D721Med (cell line): Measurements from ENCODE around the gene SEMA6B.
A peak's percentile ranks its signal among the peaks of the same experiment; 100 is the strongest.
"Not testable (repeated sequence)": the region's sequence is repeated elsewhere in the genome, so short reads cannot be mapped to it uniquely, and the experiment has no call there.

Experiments
- DNase-seq: peaks from one replicate; pipeline ENCODE4 v3.0.0; 2011; ENCODE audit warnings: low spot score; ENCODE audit not compliant: insufficient read length
- FAIRE-seq: peaks from 2 replicates; lab custom pipeline; 2011; peaks lifted over from hg19 to GRCh38; lab: Jason Lieb, UNC
- TF ChIP-seq, protein P1 (sequence below): IDR thresholded peaks from 2 replicates; pipeline ENCODE4 v1.5.1; 2012; ENCODE audit warnings: mild to moderate bottlenecking, control low read depth; ENCODE audit not compliant: insufficient read depth; ENCODE audit errors: missing control alignments

Gene SEMA6B

DNA sequence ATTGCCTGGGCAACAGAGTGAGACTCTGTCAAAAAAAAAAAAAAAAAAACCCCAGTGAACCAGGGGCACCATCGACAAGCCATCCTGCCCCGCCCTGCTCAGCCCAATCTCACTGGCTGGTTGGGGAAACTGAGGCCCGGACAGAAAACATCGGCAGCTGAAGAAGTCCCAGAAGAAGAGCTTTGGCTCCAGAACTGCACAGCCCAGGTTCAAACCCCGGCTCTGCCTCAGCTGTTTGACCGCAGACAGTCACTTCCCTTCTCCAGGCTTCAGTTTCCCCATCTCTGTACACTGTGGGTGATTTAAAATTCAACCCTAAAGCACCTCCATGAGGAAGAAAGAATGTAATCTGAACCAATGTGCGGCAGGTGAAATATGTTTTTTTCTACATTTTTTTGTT is 9.4 kb upstream of the SEMA6B start:
- no peak for FAIRE-seq
- TF ChIP-seq, protein P1, sequence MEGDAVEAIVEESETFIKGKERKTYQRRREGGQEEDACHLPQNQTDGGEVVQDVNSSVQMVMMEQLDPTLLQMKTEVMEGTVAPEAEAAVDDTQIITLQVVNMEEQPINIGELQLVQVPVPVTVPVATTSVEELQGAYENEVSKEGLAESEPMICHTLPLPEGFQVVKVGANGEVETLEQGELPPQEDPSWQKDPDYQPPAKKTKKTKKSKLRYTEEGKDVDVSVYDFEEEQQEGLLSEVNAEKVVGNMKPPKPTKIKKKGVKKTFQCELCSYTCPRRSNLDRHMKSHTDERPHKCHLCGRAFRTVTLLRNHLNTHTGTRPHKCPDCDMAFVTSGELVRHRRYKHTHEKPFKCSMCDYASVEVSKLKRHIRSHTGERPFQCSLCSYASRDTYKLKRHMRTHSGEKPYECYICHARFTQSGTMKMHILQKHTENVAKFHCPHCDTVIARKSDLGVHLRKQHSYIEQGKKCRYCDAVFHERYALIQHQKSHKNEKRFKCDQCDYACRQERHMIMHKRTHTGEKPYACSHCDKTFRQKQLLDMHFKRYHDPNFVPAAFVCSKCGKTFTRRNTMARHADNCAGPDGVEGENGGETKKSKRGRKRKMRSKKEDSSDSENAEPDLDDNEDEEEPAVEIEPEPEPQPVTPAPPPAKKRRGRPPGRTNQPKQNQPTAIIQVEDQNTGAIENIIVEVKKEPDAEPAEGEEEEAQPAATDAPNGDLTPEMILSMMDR = no peak
- DNase-seq = no peak

DNA sequence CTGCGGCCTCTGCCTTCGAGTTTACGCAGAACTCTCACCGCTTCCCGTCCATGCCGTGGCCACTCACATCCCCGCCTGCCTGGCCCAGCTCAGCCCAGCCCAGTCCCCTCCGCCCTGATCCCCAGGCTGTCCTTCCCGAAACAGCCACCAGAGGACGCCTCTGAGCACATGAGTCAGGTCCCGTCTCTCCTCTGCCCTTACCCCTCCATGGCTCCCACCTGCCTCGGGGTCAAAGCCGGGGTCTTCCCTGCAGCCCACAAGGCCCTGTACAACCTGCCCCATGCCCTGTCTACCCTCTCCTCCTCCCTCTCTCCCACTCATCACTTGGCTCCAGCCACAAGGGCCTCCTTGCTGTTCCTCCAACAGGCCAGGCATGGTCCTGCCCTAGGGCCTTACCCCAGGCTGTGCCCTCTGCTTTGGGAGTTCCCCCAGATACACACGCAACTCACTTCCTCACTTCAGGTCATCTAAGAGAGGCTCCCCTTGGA is 8.1 kb upstream of the SEMA6B start:
- no peak for DNase-seq
- FAIRE-seq = no peak
- TF ChIP-seq, protein P1 = peak; percentile 58

DNA sequence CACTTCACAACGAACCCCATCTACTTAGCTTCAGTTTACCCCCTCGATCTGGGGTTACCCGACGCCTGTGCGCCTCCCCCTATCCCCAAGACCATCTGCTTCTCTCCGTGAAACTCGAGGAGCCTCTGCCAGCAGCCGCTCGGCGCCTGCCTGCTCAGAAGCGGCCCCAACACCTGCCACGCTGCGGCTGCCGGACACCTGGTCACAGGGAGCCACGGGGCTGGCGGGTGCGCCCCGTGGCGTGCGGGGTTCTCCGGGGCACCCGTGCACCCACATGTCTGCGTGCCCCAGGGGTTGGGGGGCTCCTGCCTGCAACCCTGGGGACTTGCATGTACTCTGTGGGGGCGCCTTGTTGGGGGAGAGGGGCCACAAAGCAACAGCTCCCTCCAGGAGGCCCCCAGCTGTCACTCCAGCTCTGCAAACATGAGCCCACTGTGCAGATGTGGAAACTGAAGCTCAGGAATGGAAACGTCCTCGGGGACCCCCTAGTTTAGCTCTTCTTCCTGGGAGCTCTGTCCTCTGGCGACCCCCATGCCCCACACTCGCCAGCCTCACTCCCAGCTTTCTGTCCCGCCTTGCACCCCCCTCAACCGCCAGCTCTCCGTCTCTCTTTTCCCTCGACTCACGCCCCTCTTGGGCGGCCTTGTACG is 7.0 kb upstream of the SEMA6B start:
- FAIRE-seq = no peak
- DNase-seq = no peak
- TF ChIP-seq, protein P1 = no peak

DNA sequence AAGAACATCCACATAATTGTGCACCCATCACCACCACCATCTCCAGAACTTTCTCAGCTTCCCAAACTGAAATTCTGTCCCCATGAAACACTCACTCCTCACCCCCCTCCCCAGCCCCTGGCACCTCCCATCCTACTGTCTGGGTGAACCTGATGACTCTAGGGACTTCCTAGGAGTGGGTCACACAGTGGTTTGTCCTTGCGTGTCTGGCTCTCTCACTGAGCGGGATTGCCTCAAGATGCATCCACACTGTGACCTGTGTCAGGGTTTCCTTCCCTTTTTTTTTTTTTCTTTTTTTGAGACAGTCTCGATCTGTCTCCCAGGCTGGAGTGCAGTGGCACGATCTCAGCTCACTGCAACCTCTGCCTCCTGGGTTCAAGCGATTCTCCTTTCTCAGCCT is 4.1 kb upstream of the SEMA6B start:
- FAIRE-seq, DNase-seq: not testable (repeated sequence)

DNA sequence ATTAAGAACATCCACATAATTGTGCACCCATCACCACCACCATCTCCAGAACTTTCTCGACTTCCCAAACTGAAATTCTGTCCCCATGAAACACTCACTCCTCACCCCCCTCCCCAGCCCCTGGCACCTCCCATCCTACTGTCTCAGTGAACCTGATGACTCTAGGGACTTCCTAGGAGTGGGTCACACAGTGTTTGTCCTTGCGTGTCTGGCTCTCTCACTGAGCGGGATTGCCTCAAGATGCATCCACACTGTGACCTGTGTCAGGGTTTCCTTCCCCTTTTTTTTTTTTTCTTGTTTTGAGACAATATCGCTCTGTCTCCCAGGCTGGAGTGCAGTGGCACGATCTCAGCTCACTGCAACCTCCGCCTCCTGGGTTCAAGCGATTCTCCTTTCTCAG is 2.6 kb upstream of the SEMA6B start:
- FAIRE-seq, DNase-seq: not testable (repeated sequence)

DNA sequence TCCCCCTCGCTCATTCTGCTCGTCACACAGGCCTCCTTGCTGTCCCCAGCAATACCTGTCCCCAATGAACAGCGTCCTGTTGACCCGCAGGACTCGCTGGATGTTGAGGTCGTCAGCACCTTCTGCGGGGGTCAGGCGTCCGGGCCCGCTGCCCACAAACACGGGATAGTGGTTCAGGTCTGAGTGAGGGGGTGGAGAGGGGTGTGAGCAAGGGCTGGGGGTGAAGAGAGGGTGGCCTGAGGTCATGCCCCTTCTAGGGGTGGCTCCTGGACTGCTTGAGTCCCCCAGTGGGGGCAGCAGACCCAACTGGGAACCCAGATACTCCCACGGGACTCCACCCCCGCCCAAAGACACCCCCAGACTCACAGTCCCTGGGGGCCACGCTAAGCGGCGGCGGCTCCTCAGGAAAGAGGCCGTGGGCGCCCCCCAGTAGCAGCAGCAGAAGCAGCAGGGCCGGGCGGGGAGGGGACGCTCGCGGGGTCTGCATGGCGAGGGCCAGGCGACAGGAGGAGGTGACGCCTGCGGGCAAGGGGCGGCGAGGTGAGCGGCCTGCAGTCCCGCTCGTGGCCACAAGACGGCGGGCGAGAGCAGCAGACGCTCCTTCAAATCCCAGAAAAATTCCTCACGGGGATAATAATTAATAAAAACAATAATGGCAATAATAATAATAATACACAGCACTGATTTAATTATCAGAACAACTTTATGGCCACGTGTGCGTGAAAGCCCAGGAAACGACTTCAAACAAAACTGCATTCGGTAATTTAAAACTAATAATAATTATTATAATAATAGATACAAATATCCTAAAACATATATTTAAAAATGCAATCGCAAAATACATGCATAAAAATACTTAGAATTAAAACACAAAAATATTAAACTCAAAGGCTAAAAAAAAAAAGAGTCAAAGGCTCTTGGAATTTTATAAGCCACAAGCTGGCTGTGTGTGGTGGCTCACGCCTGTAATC is 1.2 kb downstream of the SEMA6B start:
- FAIRE-seq (no peak), DNase-seq (peak; percentile 83)
- TF ChIP-seq, protein P1 = peak; percentile 73

DNA sequence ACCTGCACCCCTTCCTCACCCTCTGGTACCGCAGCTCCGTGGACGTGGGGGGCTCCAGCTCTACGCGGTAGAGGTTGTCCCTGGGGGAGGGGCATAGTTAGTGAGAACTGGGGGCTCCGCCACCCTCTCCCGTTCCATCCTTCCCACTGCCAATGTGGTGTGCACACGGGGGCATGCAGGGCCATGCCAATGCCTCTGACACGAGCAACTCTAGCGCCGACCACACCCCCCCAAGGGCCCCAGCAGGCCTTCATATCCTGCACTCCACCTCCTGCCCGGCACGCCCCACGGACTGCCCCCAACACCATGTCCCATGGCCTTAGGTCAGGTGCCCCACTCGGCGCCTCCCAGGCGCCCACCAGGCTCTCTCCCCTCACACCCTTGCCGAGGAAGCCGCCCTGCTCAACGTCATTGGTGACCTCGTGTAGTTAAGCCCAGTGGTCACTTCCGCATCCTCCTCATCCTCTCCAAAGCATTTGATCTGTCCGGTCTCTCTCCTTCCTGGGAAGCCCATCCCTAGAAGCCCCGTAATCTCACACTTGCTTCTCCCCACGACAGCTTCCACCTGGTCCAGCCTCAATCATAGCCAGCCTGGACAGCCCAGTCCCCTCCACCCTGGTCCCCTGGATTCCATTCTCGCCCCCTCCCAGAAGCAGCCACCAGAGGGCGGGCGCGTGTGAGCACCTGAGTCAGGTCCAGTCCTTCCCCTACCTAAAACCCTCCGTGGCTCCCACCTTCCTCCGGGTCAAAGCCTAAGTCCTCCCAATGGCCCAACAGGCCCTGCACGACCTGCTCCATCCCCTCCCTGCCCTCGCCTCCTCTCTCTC is 2.1 kb downstream of the SEMA6B start:
- no peak for FAIRE-seq
- TF ChIP-seq, protein P1 = no peak
- DNase-seq = no peak
